ENCODE measurements around the gene KDM6A.
"Not testable (repeated sequence)": the region's sequence is repeated elsewhere in the genome, so short reads cannot be mapped to it uniquely, and the experiment has no call there.

The KDM6A gene

GRCh38 chrX:44890247-44890646 lies 17.3 kb downstream of the KDM6A start:
- no peak for DNase-seq

GRCh38 chrX:44890687-44891086 lies 17.7 kb downstream of the KDM6A start:
- not testable (repeated sequence) for DNase-seq

- DNase-seq, result no peak
Observed at GRCh38 chrX:44891642-44892041, 18.7 kb downstream of the KDM6A start.

- no peak for DNase-seq
Observed at GRCh38 chrX:44896876-44897186, 23.8 kb downstream of the KDM6A start.

- DNase-seq, result no peak
Observed at GRCh38 chrX:44897539-44897938, 24.6 kb downstream of the KDM6A start.

- DNase-seq, result no peak
Observed at GRCh38 chrX:44898411-44899221, 25.6 kb downstream of the KDM6A start.

- no peak for DNase-seq
Observed at GRCh38 chrX:44899946-44900345, 27.0 kb downstream of the KDM6A start.

GRCh38 chrX:44903107-44903506 lies 30.1 kb downstream of the KDM6A start:
- DNase-seq, result no peak

- no peak for DNase-seq
Observed at GRCh38 chrX:44903830-44904530, 31.0 kb downstream of the KDM6A start.

GRCh38 chrX:44904542-44905115 lies 31.6 kb downstream of the KDM6A start:
- DNase-seq, result no peak

- DNase-seq, result no peak
Observed at GRCh38 chrX:44906041-44906440, 33.1 kb downstream of the KDM6A start.

- no peak for DNase-seq
Observed at GRCh38 chrX:44906542-44906941, 33.6 kb downstream of the KDM6A start.

- DNase-seq, result no peak
Observed at GRCh38 chrX:44908153-44908552, 35.2 kb downstream of the KDM6A start.

GRCh38 chrX:44908827-44909226 lies 35.8 kb downstream of the KDM6A start:
- DNase-seq, result no peak

- not testable (repeated sequence) for DNase-seq
Observed at GRCh38 chrX:44910508-44910907, 37.5 kb downstream of the KDM6A start.

- DNase-seq, result not testable (repeated sequence)
Observed at GRCh38 chrX:44911074-44911600, 38.1 kb downstream of the KDM6A start.

GRCh38 chrX:44913656-44914531 lies 40.9 kb downstream of the KDM6A start:
- DNase-seq, result no peak

GRCh38 chrX:44914532-44915198 lies 41.7 kb downstream of the KDM6A start:
- no peak for DNase-seq

GRCh38 chrX:44915361-44915868 lies 42.4 kb downstream of the KDM6A start:
- no peak for DNase-seq

- DNase-seq, result no peak
Observed at GRCh38 chrX:44918722-44919121, 45.7 kb downstream of the KDM6A start.

GRCh38 chrX:44922980-44923379 lies 50.0 kb downstream of the KDM6A start:
- DNase-seq, result no peak

- no peak for DNase-seq
Observed at GRCh38 chrX:44927398-44927797, 54.4 kb downstream of the KDM6A start.

Measured in NCI-H748 treated with DMSO at 0.1 percent for 48 hours (cell line).